GM18526 (cell line): ENCODE data around the gene SVIL.

Source experiments
- POLR2A ChIP-seq: IDR thresholded peaks from 3 replicates; pipeline ENCODE4 v1.6.1; 2011; ENCODE audit not compliant: insufficient read length; ENCODE audit errors: extremely low read depth

The SVIL gene

GRCh38 chr10:29600067-29600466, 34.7 kb downstream of the SVIL start:
- no peak for TF ChIP-seq POLR2A

GRCh38 chr10:29598851-29599311, 35.9 kb downstream of the SVIL start:
- no peak for TF ChIP-seq POLR2A

GRCh38 chr10:29596826-29597225, 37.9 kb downstream of the SVIL start:
- TF ChIP-seq POLR2A, result no peak

DNA sequence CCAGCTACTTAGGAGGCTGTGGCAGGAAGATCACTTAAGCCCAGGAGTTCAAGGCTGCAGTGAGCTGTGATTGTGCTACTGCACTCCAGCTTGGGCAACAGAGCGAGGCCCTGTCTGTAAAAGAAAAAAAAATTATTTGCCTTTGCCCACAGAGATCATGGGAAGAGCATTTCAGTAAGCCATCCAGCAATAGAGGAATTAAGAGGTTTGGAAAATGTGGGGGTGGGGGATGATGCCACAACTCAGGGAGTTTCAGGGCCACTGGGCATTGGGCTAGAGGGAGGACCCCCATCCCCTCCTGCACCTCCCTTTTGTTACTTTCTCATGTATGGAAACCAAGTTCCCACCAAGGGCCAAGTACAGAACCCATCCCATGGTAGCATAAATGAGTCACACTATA, 38.4 kb downstream of the SVIL start:
- no peak for TF ChIP-seq POLR2A

DNA sequence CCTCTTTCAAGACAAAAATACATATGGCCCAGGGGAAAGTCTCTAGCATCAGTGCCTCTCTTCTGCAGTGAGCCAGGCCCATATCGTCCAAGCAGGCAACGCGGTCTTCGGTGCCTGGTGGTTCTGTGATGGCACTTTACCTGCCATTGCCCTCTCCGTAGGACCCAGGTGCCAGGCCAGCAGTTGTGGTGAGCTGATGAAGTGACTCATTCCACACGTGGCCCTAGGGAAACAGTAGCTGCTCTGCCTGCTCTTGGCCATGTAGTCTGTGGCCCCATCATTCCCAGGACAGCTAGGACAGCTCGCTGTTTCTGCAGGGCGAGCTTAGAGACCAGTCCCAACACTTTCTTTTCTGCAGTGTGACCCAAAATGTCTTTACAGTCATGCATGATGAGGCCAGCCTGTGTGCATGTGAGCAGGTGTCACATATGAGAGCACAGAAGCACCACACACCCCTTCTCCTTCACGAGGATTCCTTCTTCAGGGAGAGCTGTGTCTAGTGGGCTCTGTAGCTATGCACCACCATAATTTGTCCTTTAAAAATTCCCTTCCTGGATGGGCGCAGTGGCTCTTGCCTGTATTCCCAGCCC, 39.0 kb downstream of the SVIL start:
- TF ChIP-seq POLR2A, result no peak

GRCh38 chr10:29595146-29595545, 39.6 kb downstream of the SVIL start:
- TF ChIP-seq POLR2A, result no peak

DNA sequence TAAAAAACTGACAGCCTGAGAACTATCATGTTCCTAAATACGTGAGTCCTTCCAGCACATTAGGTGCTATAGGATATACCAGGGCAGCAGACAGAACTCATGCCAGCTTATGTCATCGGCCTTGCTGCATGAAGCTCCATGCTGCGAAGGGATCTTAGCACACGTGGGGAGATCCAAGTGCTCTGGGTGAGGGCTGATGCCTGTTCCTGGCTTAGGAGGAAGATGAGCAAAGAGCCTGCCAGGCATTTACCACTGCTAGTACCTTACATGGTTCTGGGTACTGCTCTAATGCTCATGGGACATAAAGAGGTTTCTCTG, 43.2 kb downstream of the SVIL start:
- TF ChIP-seq POLR2A, result no peak

- TF ChIP-seq POLR2A, result no peak
Measured at GRCh38 chr10:29590915-29591650, 43.7 kb downstream of the SVIL start.

GRCh38 chr10:29588629-29589421, 45.9 kb downstream of the SVIL start:
- no peak for TF ChIP-seq POLR2A

GRCh38 chr10:29586509-29586908, 48.3 kb downstream of the SVIL start:
- no peak for TF ChIP-seq POLR2A

GRCh38 chr10:29585488-29585976, 49.2 kb downstream of the SVIL start:
- no peak for TF ChIP-seq POLR2A

DNA sequence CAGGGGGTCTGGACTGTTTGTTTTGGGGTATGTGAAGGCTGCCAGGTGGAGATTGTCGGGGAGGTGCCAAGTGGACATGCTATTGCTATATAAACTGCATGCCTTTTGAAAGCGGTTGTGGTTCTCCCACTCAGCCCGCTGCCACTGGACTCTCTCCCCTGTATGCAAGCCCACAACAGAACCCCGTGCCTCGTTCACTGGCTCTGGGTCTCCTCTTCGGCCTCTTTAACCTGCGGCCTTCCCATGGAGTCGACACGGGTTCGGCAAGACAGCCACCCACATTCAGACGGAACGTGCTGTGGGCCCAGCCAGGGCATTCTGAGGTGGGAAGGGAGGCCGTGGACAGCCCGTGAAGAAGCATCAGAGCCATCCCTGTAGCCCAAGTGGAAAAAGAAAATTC, 50.3 kb downstream of the SVIL start:
- no peak for TF ChIP-seq POLR2A

- TF ChIP-seq POLR2A, result no peak
Measured at GRCh38 chr10:29583674-29584073, 51.1 kb downstream of the SVIL start.

- no peak for TF ChIP-seq POLR2A
Measured at GRCh38 chr10:29579455-29579970, 55.3 kb downstream of the SVIL start.

GRCh38 chr10:29578457-29578856, 56.3 kb downstream of the SVIL start:
- TF ChIP-seq POLR2A, result no peak

- TF ChIP-seq POLR2A, result no peak
Measured at GRCh38 chr10:29576681-29577080, 58.1 kb downstream of the SVIL start.
